Right atrium auricular region (tissue), 2 donors: Measurements from ENCODE around the gene OR4F16. TPM values are rescaled to one million over a fixed set of nuclear protein-coding genes. Genes with fewer than 3 reads are reported as not detected.
"Not testable (repeated sequence)": the region's sequence is repeated elsewhere in the genome, so short reads cannot be mapped to it uniquely, and the experiment has no call there.

Experiments
- DNase-seq: peaks from one replicate; pipeline ENCODE4 v3.0.0-alpha.2; 2019; ENCODE audit warnings: low spot score
- H3K27ac ChIP-seq, 2 donors: fragments of 200-600 bp; sonication (generic); 1 replicate in 1 of 2; 2 replicates in 1 of 2; pipeline ENCODE4 v1.5.1; 2016 to 2019
- H3K27me3 ChIP-seq, 2 donors: fragments of 200-600 bp; sonication (generic); one replicate each; pipeline versions ENCODE4 v1.5.1 to v1.6.0; 2017 to 2019
- H3K36me3 ChIP-seq: fragments of 200-600 bp; sonication (generic); one replicate; pipeline ENCODE4 v1.5.1; 2016
- H3K4me1 ChIP-seq, 2 donors: fragments of 200-600 bp; sonication (generic); one replicate each; pipeline versions ENCODE4 v1.5.1 to v1.6.0; 2017 to 2019
- H3K4me3 ChIP-seq, 2 donors: fragments of 200-600 bp; sonication (generic); 1 replicate in 1 of 2; 2 replicates in 1 of 2; pipeline ENCODE4 v1.5.1; 2017 to 2019; ENCODE audit warnings: mild to moderate bottlenecking in 1 of 2, moderate library complexity in 1 of 2
- H3K9me3 ChIP-seq, 2 donors: fragments of 200-600 bp; sonication (generic); one replicate each; pipeline ENCODE4 v1.5.1; 2019
- total RNA-seq, 2 donors: library from RNA; depleted of rRNA; stranded (reverse); fragments of >200 nt; gene quantifications; one replicate each; pipeline ENCODE4 v1.1.0, GENCODE V29; 2016

The OR4F16 gene
- total RNA-seq: not detected

GRCh38 chr1:686554-686953, at the start of gene OR4F16:
OR4F16 (minus strand) TSS chr1:686654; CDS start chr1:686654, 0 bp downstream.
- H3K4me1 ChIP-seq, H3K27ac ChIP-seq: not testable (repeated sequence)

GRCh38 chr1:733649-734048, 47.2 kb upstream of the OR4F16 start:
- not testable (repeated sequence) for H3K27ac ChIP-seq, H3K4me1 ChIP-seq, DNase-seq, H3K9me3 ChIP-seq, H3K27me3 ChIP-seq, H3K4me3 ChIP-seq, H3K36me3 ChIP-seq

More at GRCh38 chr1:686554-686953, at the start of gene OR4F16:
- DNase-seq, H3K36me3 ChIP-seq, H3K4me3 ChIP-seq, H3K9me3 ChIP-seq, H3K27me3 ChIP-seq: not testable (repeated sequence)

GRCh38 chr1:727040-727439, 40.6 kb upstream of the OR4F16 start:
- not testable (repeated sequence) for H3K36me3 ChIP-seq, H3K4me1 ChIP-seq, DNase-seq, H3K4me3 ChIP-seq, H3K27me3 ChIP-seq, H3K27ac ChIP-seq, H3K9me3 ChIP-seq

Other genes starting within 250 kb of the OR4F16 start
- not detected for gene OR4F29, start 235.0 kb downstream of the OR4F16 start, total RNA-seq
- 1 to 10 TPM; 2.7 to 6.4 TPM for gene SAMD11, start 237.3 kb upstream of the OR4F16 start, total RNA-seq